Left lung (tissue), 10 donors: ENCODE data around the gene RTN4RL1. TPM values are rescaled to one million over a fixed set of nuclear protein-coding genes. Genes with fewer than 3 reads are reported as not detected.

ENCODE experiments used
- ATAC-seq: fragments of 200-7000 bp; cut with Tn5 transposase; one replicate; pipeline ENCODE4 v1.9.1; 2020; ENCODE audit warnings: moderate library complexity
- DNase-seq, 4 donors: peaks; one replicate each; pipeline ENCODE4 v3.0.0-alpha.2; 2013 to 2020
- H3K27ac ChIP-seq, 2 donors: fragments of 200-600 bp; sonication (generic) in 1 of 2; one replicate each; pipeline versions ENCODE4 v1.5.0 to v1.8.0; 2020 to 2021
- H3K27me3 ChIP-seq, 2 donors: fragments of 200-600 bp; sonication (generic) in 1 of 2; one replicate each; pipeline versions ENCODE4 v1.5.0 to v1.8.0; 2020 to 2021
- H3K36me3 ChIP-seq, 2 donors: fragments of 200-600 bp; sonication (generic) in 1 of 2; one replicate each; pipeline versions ENCODE4 v1.5.0 to v1.8.0; 2020 to 2021
- H3K4me1 ChIP-seq, 2 donors: fragments of 200-600 bp; one replicate each; pipeline ENCODE4 v1.8.0; 2021
- H3K4me3 ChIP-seq, 2 donors: fragments of 200-600 bp; sonication (generic) in 1 of 2; one replicate each; pipeline versions ENCODE4 v1.5.0 to v1.8.0; 2020 to 2021; ENCODE audit warnings: mild to moderate bottlenecking in 1 of 2
- H3K9me3 ChIP-seq, 2 donors: fragments of 200-600 bp; sonication (generic) in 1 of 2; one replicate each; pipeline versions ENCODE4 v1.5.0 to v1.8.0; 2020 to 2021
- CTCF ChIP-seq, 2 donors: fragments of 200-600 bp; sonication (generic) in 1 of 2; IDR thresholded peaks; one replicate each; pipeline versions ENCODE4 v1.5.0 to v1.8.0; 2021; ENCODE audit warnings: antibody characterized with exemption in 2 of 2
- intact Hi-C, 2 donors: fragments of 100-400 bp; cut with DNase I; formaldehyde crosslinking; loops; one replicate each; pipeline versions ENCODE4 v1.11.2 to v1.14.2; 2022
- polyA plus RNA-seq, 6 donors: library from polyadenylated mRNA; unstranded; fragments of 120-200 nt; gene quantifications; one replicate each; pipeline ENCODE4 v1.2.1, GENCODE V29; 2013; ENCODE audit not compliant: insufficient read length in 6 of 6
- total RNA-seq, 2 donors: library from RNA; stranded (reverse); fragmentation: NEBNext Ultra II Directional; extraction: Animal tissue kit (Norgen Biotek cat#: 25700); gene quantifications; one replicate each; pipeline ENCODE4 v1.2.1, GENCODE V29; 2021
- donor health status: DM: no; HTN: yes; CAD: no.
- donor health status: DM: no; HTN: no; CAD: no.

RTN4RL1 gene
- total and polyA plus RNA-seq, 8 donors, result 0.34 to 5.1 (median 0.51) TPM

DNA sequence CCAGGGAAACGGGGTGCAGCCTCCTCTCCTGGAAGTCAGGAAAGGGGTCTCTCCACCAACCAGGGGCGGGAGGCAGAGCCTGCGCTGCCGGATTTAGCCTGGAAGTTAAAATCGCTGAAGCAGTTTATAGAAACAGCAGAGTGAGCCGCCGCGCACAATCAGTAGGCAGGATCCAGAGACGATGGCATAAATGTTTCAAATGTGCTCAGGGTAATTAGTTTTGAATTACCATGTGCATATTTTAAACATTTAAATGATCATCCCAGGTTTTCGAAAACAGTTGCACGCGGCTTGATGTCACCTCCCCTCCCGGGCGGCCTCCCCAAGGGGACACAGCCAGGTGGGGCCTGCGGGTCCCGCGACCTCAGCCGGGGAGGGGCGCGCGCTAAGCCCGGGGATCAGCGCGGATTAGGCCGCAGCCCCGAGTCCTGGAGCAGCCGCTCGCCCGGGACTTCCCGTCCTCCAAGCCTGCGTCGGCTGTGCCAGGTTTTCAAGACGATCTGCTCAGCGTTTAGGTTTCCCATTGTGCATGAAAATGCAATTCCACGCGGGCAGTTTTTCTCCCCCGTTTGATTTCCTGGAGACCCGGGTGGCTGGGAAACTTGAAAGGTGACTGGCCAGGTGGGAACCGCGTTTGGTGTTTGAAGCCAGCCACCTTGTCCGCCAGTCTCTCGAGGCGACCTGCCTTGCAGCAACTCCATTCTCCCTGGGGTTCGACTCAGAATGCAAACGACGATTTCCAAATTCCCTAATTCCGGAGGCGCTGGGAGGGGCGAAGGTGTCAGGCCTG is 117.0 kb downstream of the RTN4RL1 start:
- TF ChIP-seq CTCF (IDR thresholded peaks at IDR 0.05), result no peak
- H3K9me3 ChIP-seq, result no peaks in the 10 kb centered on the region
- peaks cover 48 to 91% of the 10 kb centered on the region in 2 donors for H3K27me3 ChIP-seq
- no peaks in the 10 kb centered on the region for H3K36me3 ChIP-seq
- peak; percentile 65 for ATAC-seq
- DNase-seq, result peak in 3 of 4 donors; percentile 26 to 79 (median 34)
- H3K27ac ChIP-seq, result no peak overlapping the region
- H3K4me1 ChIP-seq, result peaks cover 4 to 14% of the 10 kb centered on the region in 2 donors
- H3K4me3 ChIP-seq, result peak overlapping the region in 1 of 2 donors; percentile 10
- intact Hi-C loops, result loop anchor here in 1 of 2 donors (5.0 kb wide), 1 partner anchor 119 kb away; the partner anchor contains the start of gene RTN4RL1

- no peak overlapping the region for H3K4me3 ChIP-seq
- H3K27ac ChIP-seq, result no peak overlapping the region
- H3K27me3 ChIP-seq, result peaks cover 47 to 82% of the 10 kb centered on the region in 2 donors
- H3K9me3 ChIP-seq, result no peaks in the 10 kb centered on the region
- TF ChIP-seq CTCF (IDR thresholded peaks at IDR 0.05), result no peak
- ATAC-seq, result no peak
- no peaks in the 10 kb centered on the region for H3K36me3 ChIP-seq
- peaks cover 4 to 14% of the 10 kb centered on the region in 2 donors for H3K4me1 ChIP-seq
- intact Hi-C loops, result loop anchor here in 1 of 2 donors (5.0 kb wide), 1 partner anchor 120 kb away; the partner anchor contains the start of gene RTN4RL1
- DNase-seq, result peak in 1 of 4 donors; percentile 42
Measured at GRCh38 chr17:1907216-1907631, 117.9 kb downstream of the RTN4RL1 start.

DNA sequence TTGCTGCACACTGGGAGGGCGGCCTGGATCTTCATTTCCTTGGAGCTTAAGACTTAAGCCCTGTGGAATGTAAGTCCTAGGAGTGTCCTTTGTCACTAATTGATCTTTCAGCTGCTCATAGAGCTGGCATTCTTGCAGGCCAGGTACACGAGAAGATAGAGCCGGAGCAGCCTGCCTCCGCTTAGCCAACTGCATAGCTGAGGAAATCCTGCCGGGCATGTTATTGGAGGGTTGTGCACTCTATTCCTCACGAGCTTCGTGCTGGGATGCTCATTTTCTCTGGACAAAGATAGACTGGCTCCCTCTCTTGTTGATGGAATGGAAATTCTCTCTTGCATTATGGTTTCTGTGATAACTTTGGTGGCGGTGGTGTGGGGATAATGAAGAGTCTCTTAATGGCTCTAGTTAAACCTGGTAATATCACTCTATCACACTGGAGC is 118.5 kb downstream of the RTN4RL1 start:
- intact Hi-C loops, result loop anchor here in 1 of 2 donors (5.0 kb wide), 1 partner anchor 121 kb away; the partner anchor contains the start of gene RTN4RL1
- DNase-seq (no peak), ATAC-seq (no peak)
- Histone ChIP-seq H3K27me3 (peaks cover 41 to 77% of the 10 kb centered on the region in 2 donors), H3K4me1 (peaks cover 4 to 14% of the 10 kb centered on the region in 2 donors), H3K4me3 (no peak overlapping the region), H3K9me3 (no peaks in the 10 kb centered on the region), H3K36me3 (no peaks in the 10 kb centered on the region), H3K27ac (no peak overlapping the region)
- no peak for TF ChIP-seq CTCF (IDR thresholded peaks at IDR 0.05)

GRCh38 chr17:1905190-1905913 is 119.8 kb downstream of the RTN4RL1 start:
- peaks cover 33 to 63% of the 10 kb centered on the region in 2 donors for H3K27me3 ChIP-seq
- H3K9me3 ChIP-seq, result no peaks in the 10 kb centered on the region
- no peaks in the 10 kb centered on the region for H3K36me3 ChIP-seq
- ATAC-seq (no peak), DNase-seq (no peak)
- intact Hi-C loops, result loop anchor here in 1 of 2 donors (5.0 kb wide), 1 partner anchor 122 kb away; the partner anchor contains the start of gene RTN4RL1
- H3K27ac ChIP-seq, result no peak overlapping the region
- peaks cover 4 to 14% of the 10 kb centered on the region in 2 donors for H3K4me1 ChIP-seq
- H3K4me3 ChIP-seq, result no peak overlapping the region
- no peak for TF ChIP-seq CTCF (IDR thresholded peaks at IDR 0.05)
